BLaER1 (cell line): ENCODE data around the gene EAF2.
A peak's percentile ranks its signal among the peaks of the same experiment; 100 is the strongest.
"Not testable (repeated sequence)": the region's sequence is repeated elsewhere in the genome, so short reads cannot be mapped to it uniquely, and the experiment has no call there.

ENCODE experiments used
- H3K27ac ChIP-seq: shearing (Covaris generic); formaldehyde crosslinking; 2 replicates; pipeline ENCODE4 v1.8.1; 2022
- H3K27me3 ChIP-seq: shearing (Covaris generic); formaldehyde crosslinking; 2 replicates; pipeline ENCODE4 v1.8.1; 2022
- H3K36me3 ChIP-seq: shearing (Covaris generic); formaldehyde crosslinking; 2 replicates; pipeline ENCODE4 v1.8.1; 2022
- H3K4me1 ChIP-seq: shearing (Covaris generic); formaldehyde crosslinking; 2 replicates; pipeline ENCODE4 v1.8.1; 2022
- H3K4me2 ChIP-seq: shearing (Covaris generic); formaldehyde crosslinking; 2 replicates; pipeline ENCODE4 v1.8.1; 2022
- H3K4me3 ChIP-seq: shearing (Covaris generic); formaldehyde crosslinking; 2 replicates; pipeline ENCODE4 v1.8.1; 2022
- H3K9ac ChIP-seq: shearing (Covaris generic); formaldehyde crosslinking; 2 replicates; pipeline ENCODE4 v1.8.1; 2022
- H3K9me3 ChIP-seq: shearing (Covaris generic); formaldehyde crosslinking; 2 replicates; pipeline ENCODE4 v1.8.1; 2022
- H4K20me1 ChIP-seq: shearing (Covaris generic); formaldehyde crosslinking; 2 replicates; pipeline ENCODE4 v1.8.1; 2022
- Cebpa-rat ChIP-seq: shearing (Covaris generic); IDR thresholded peaks from 2 replicates; pipeline ENCODE4 v1.8.1; 2022

The EAF2 gene

GRCh38 chr3:121855555-121855954, 20.5 kb downstream of the EAF2 start:
- H3K9me3 ChIP-seq: 0 out of 2 replicates have a peak, but pooled peaks cover 3% of the 10 kb centered on the region
- H3K4me1 ChIP-seq: no peaks in the 10 kb centered on the region
- H3K4me2 ChIP-seq: no peak overlapping the region
- TF ChIP-seq Cebpa-rat: no peak
- H3K36me3 ChIP-seq: peaks cover 79% of the 10 kb centered on the region
- H3K27ac ChIP-seq: no peak overlapping the region
- H3K4me3 ChIP-seq: no peak overlapping the region
- H4K20me1 ChIP-seq: peaks cover 35% of the 10 kb centered on the region
- H3K9ac ChIP-seq: no peak overlapping the region
- no peaks in the 10 kb centered on the region for H3K27me3 ChIP-seq

GRCh38 chr3:121857778-121858177, 22.8 kb downstream of the EAF2 start:
- Histone ChIP-seq H4K20me1 (peaks cover 22% of the 10 kb centered on the region), H3K36me3 (peaks cover 83% of the 10 kb centered on the region)
- not testable (repeated sequence) for H3K4me2 ChIP-seq, H3K9me3 ChIP-seq, H3K27ac ChIP-seq, H3K9ac ChIP-seq, H3K27me3 ChIP-seq, H3K4me3 ChIP-seq, H3K4me1 ChIP-seq

GRCh38 chr3:121863247-121863646, 28.2 kb downstream of the EAF2 start:
- not testable (repeated sequence) for H4K20me1 ChIP-seq, H3K9ac ChIP-seq, H3K4me1 ChIP-seq, H3K4me2 ChIP-seq, H3K27ac ChIP-seq, H3K4me3 ChIP-seq, H3K27me3 ChIP-seq
- peaks cover 14% of the 10 kb centered on the region for H3K9me3 ChIP-seq
- peaks cover 83% of the 10 kb centered on the region for H3K36me3 ChIP-seq

- peaks cover 83% of the 10 kb centered on the region for H3K36me3 ChIP-seq
- no peaks in the 10 kb centered on the region for H3K27me3 ChIP-seq
- TF ChIP-seq Cebpa-rat: no peak
- no peak overlapping the region for H3K4me3 ChIP-seq
- no peak overlapping the region for H3K27ac ChIP-seq
- H4K20me1 ChIP-seq: peaks cover 10% of the 10 kb centered on the region; the same call in 1 of the 2 replicates
- peaks cover 14% of the 10 kb centered on the region for H3K9me3 ChIP-seq
- no peak overlapping the region for H3K9ac ChIP-seq
- no peak overlapping the region for H3K4me2 ChIP-seq
- H3K4me1 ChIP-seq: peaks cover 13% of the 10 kb centered on the region
Measured at GRCh38 chr3:121863801-121864200, 28.8 kb downstream of the EAF2 start.

GRCh38 chr3:121869736-121870135, 34.7 kb downstream of the EAF2 start:
- TF ChIP-seq Cebpa-rat: no peak
- Histone ChIP-seq H4K20me1 (no peaks in the 10 kb centered on the region), H3K4me3 (no peak overlapping the region), H3K9ac (no peak overlapping the region), H3K27ac (no peak overlapping the region), H3K9me3 (no peaks in the 10 kb centered on the region), H3K4me2 (peak overlapping the region; percentile 29), H3K36me3 (peaks cover 63% of the 10 kb centered on the region), H3K27me3 (no peaks in the 10 kb centered on the region), H3K4me1 (peaks cover 41% of the 10 kb centered on the region)

- no peak overlapping the region for H3K27ac ChIP-seq
- TF ChIP-seq Cebpa-rat: no peak
- no peaks in the 10 kb centered on the region for H3K9me3 ChIP-seq
- peaks cover 41% of the 10 kb centered on the region for H3K4me1 ChIP-seq
- peaks cover 53% of the 10 kb centered on the region for H3K36me3 ChIP-seq
- H3K27me3 ChIP-seq: no peaks in the 10 kb centered on the region
- H3K4me3 ChIP-seq: no peak overlapping the region
- no peak overlapping the region for H3K4me2 ChIP-seq
- H4K20me1 ChIP-seq: no peaks in the 10 kb centered on the region
- H3K9ac ChIP-seq: no peak overlapping the region
Measured at GRCh38 chr3:121870717-121871116, 35.7 kb downstream of the EAF2 start.

GRCh38 chr3:121871430-121871829, 36.4 kb downstream of the EAF2 start:
- no peak overlapping the region for H3K4me2 ChIP-seq
- no peaks in the 10 kb centered on the region for H4K20me1 ChIP-seq

GRCh38 chr3:121878411-121878810, 43.4 kb downstream of the EAF2 start:
- no peak for TF ChIP-seq Cebpa-rat
- Histone ChIP-seq H4K20me1 (peaks cover 13% of the 10 kb centered on the region; the same call in 1 of the 2 replicates), H3K36me3 (peaks cover 39% of the 10 kb centered on the region), H3K27me3 (no peaks in the 10 kb centered on the region), H3K4me2 (no peak overlapping the region), H3K4me3 (no peak overlapping the region), H3K9me3 (no peaks in the 10 kb centered on the region), H3K9ac (no peak overlapping the region), H3K4me1 (no peaks in the 10 kb centered on the region), H3K27ac (no peak overlapping the region)

More at GRCh38 chr3:121871430-121871829, 36.4 kb downstream of the EAF2 start:
- H3K9ac ChIP-seq: no peak overlapping the region
- TF ChIP-seq Cebpa-rat: no peak
- no peak overlapping the region for H3K27ac ChIP-seq
- no peaks in the 10 kb centered on the region for H3K27me3 ChIP-seq
- H3K36me3 ChIP-seq: peaks cover 46% of the 10 kb centered on the region
- H3K4me3 ChIP-seq: no peak overlapping the region
- H3K9me3 ChIP-seq: no peaks in the 10 kb centered on the region
- peaks cover 41% of the 10 kb centered on the region for H3K4me1 ChIP-seq

- Histone ChIP-seq H3K4me1 (peaks cover 12% of the 10 kb centered on the region), H3K36me3 (peaks cover 57% of the 10 kb centered on the region), H3K9me3 (no peaks in the 10 kb centered on the region), H3K4me3 (no peak overlapping the region), H3K27me3 (no peaks in the 10 kb centered on the region), H3K9ac (no peak overlapping the region), H3K4me2 (no peak overlapping the region), H4K20me1 (peaks cover 13% of the 10 kb centered on the region; the same call in 1 of the 2 replicates), H3K27ac (no peak overlapping the region)
- TF ChIP-seq Cebpa-rat: no peak
Measured at GRCh38 chr3:121883507-121883906, 48.5 kb downstream of the EAF2 start.

- Histone ChIP-seq H3K4me2 (no peak overlapping the region), H3K9me3 (no peaks in the 10 kb centered on the region), H3K4me3 (no peak overlapping the region), H4K20me1 (peaks cover 6% of the 10 kb centered on the region; the same call in 1 of the 2 replicates), H3K36me3 (peaks cover 55% of the 10 kb centered on the region), H3K27me3 (no peaks in the 10 kb centered on the region), H3K4me1 (peaks cover 12% of the 10 kb centered on the region), H3K27ac (no peak overlapping the region), H3K9ac (no peak overlapping the region)
- no peak for TF ChIP-seq Cebpa-rat
Measured at GRCh38 chr3:121885386-121885785, 50.4 kb downstream of the EAF2 start.
